ENCODE measurements around the gene MEP1B. TPM values are rescaled to one million over a fixed set of nuclear protein-coding genes. Genes with fewer than 3 reads are reported as not detected.

Gene MEP1B
- total RNA-seq, 1 donor from 2014 or later = 0.15 TPM

- peaks cover 6% of the 10 kb centered on the region for H3K27me3 Mint-ChIP-seq (ENCODE audit: unreplicated experiment)
- H3K4me3 Mint-ChIP-seq (ENCODE audit: unreplicated experiment) = no peak overlapping the region
- no peaks in the 10 kb centered on the region for H3K36me3 Mint-ChIP-seq (ENCODE audit: low read depth, unreplicated experiment)
- no peaks in the 10 kb centered on the region for H3K4me1 Mint-ChIP-seq (ENCODE audit: unreplicated experiment)
- no peak overlapping the region for H3K27ac Mint-ChIP-seq (ENCODE audit: unreplicated experiment)
- H3K9me3 Mint-ChIP-seq (ENCODE audit: unreplicated experiment) = no peaks in the 10 kb centered on the region
- no peak for DNase-seq (ENCODE audit: low spot score)
- TF ChIP-seq CTCF (IDR thresholded peaks at IDR 0.05; ENCODE audit: unreplicated experiment) = no peak
These were observed 67.4 kb downstream of the MEP1B start for GRCh38 chr18:32257084-32257785.

GRCh38 chr18:32258148-32258547 lies 68.3 kb downstream of the MEP1B start:
- DNase-seq (ENCODE audit: low spot score) = no peak
- Mint-ChIP-seq H3K4me3 (ENCODE audit: unreplicated experiment) (no peak overlapping the region), H3K4me1 (ENCODE audit: unreplicated experiment) (no peaks in the 10 kb centered on the region), H3K27ac (ENCODE audit: unreplicated experiment) (no peak overlapping the region), H3K36me3 (ENCODE audit: low read depth, unreplicated experiment) (no peaks in the 10 kb centered on the region), H3K27me3 (ENCODE audit: unreplicated experiment) (peaks cover 6% of the 10 kb centered on the region), H3K9me3 (ENCODE audit: unreplicated experiment) (no peaks in the 10 kb centered on the region)
- no peak for TF ChIP-seq CTCF (IDR thresholded peaks at IDR 0.05; ENCODE audit: unreplicated experiment)

GRCh38 chr18:32258558-32259204 lies 68.8 kb downstream of the MEP1B start:
- no peaks in the 10 kb centered on the region for H3K36me3 Mint-ChIP-seq (ENCODE audit: low read depth, unreplicated experiment)
- H3K27me3 Mint-ChIP-seq (ENCODE audit: unreplicated experiment) = peaks cover 6% of the 10 kb centered on the region
- no peak for DNase-seq (ENCODE audit: low spot score)
- no peaks in the 10 kb centered on the region for H3K9me3 Mint-ChIP-seq (ENCODE audit: unreplicated experiment)
- no peak overlapping the region for H3K4me3 Mint-ChIP-seq (ENCODE audit: unreplicated experiment)
- TF ChIP-seq CTCF (IDR thresholded peaks at IDR 0.05; ENCODE audit: unreplicated experiment) = no peak
- no peak overlapping the region for H3K27ac Mint-ChIP-seq (ENCODE audit: unreplicated experiment)
- no peaks in the 10 kb centered on the region for H3K4me1 Mint-ChIP-seq (ENCODE audit: unreplicated experiment)

- H3K9me3 Mint-ChIP-seq (ENCODE audit: unreplicated experiment) = no peaks in the 10 kb centered on the region
- no peak for TF ChIP-seq CTCF (IDR thresholded peaks at IDR 0.05; ENCODE audit: unreplicated experiment)
- H3K4me1 Mint-ChIP-seq (ENCODE audit: unreplicated experiment) = no peaks in the 10 kb centered on the region
These were observed 69.7 kb downstream of the MEP1B start for GRCh38 chr18:32259553-32259952.

GRCh38 chr18:32261003-32261402 lies 71.2 kb downstream of the MEP1B start:
- no peak overlapping the region for H3K27ac Mint-ChIP-seq (ENCODE audit: unreplicated experiment)

More at GRCh38 chr18:32259553-32259952, 69.7 kb downstream of the MEP1B start:
- Mint-ChIP-seq H3K27me3 (ENCODE audit: unreplicated experiment) (peaks cover 8% of the 10 kb centered on the region), H3K36me3 (ENCODE audit: low read depth, unreplicated experiment) (no peaks in the 10 kb centered on the region), H3K27ac (ENCODE audit: unreplicated experiment) (no peak overlapping the region), H3K4me3 (ENCODE audit: unreplicated experiment) (no peak overlapping the region)
- DNase-seq (ENCODE audit: low spot score) = no peak

More at GRCh38 chr18:32261003-32261402, 71.2 kb downstream of the MEP1B start:
- DNase-seq (ENCODE audit: low spot score) = no peak
- H3K9me3 Mint-ChIP-seq (ENCODE audit: unreplicated experiment) = no peaks in the 10 kb centered on the region
- TF ChIP-seq CTCF (IDR thresholded peaks at IDR 0.05; ENCODE audit: unreplicated experiment) = peak; percentile 34
- no peaks in the 10 kb centered on the region for H3K36me3 Mint-ChIP-seq (ENCODE audit: low read depth, unreplicated experiment)
- H3K4me3 Mint-ChIP-seq (ENCODE audit: unreplicated experiment) = no peak overlapping the region
- no peaks in the 10 kb centered on the region for H3K4me1 Mint-ChIP-seq (ENCODE audit: unreplicated experiment)
- H3K27me3 Mint-ChIP-seq (ENCODE audit: unreplicated experiment) = peaks cover 8% of the 10 kb centered on the region

Measured in endothelial cell (in vitro differentiated cells).